ENCODE results near the gene SLC25A47.

The SLC25A47 gene

GRCh38 chr14:100333827-100334226, 10.7 kb downstream of the SLC25A47 start:
- Histone ChIP-seq H3K79me2 (ENCODE audit: insufficient read depth, low read length) (no peaks in the 10 kb centered on the region), H4K20me1 (ENCODE audit: insufficient read depth, low read length, poor library complexity, severe bottlenecking) (no peaks in the 10 kb centered on the region), H2AFZ (ENCODE audit: low read length) (no peak overlapping the region), H3K27me3 (ENCODE audit: insufficient read depth, low read length, poor library complexity, severe bottlenecking) (no peaks in the 10 kb centered on the region), H3K4me3 (ENCODE audit: low read length, poor library complexity, severe bottlenecking) (no peak overlapping the region), H3F3A (ENCODE audit: low read depth) (no peaks in the 10 kb centered on the region), H3K4me1 (ENCODE audit: insufficient read depth, low read length, poor library complexity, severe bottlenecking) (no peaks in the 10 kb centered on the region), H3K9me2 (replicated peaks; ENCODE audit: low read depth, low read length) (no peaks in the 10 kb centered on the region), H3K36me3 (ENCODE audit: insufficient read depth, low read length) (no peaks in the 10 kb centered on the region), H3K9me3 (ENCODE audit: insufficient read depth, low read depth, low read length) (no peaks in the 10 kb centered on the region), H3K4me2 (ENCODE audit: low read depth, low read length, poor library complexity, severe bottlenecking) (no peak overlapping the region), H3K9ac (ENCODE audit: low read depth, low read length, poor library complexity, severe bottlenecking) (no peak overlapping the region)
- TF ChIP-seq EZH2phosphoT487 (IDR thresholded peaks at IDR 0.05; ENCODE audit: borderline replicate concordance) (no peak), CTCF (conservative IDR thresholded peaks at IDR 0.05; ENCODE audit: low read length) (no peak)

- Histone ChIP-seq H3K9me3 (ENCODE audit: insufficient read depth, low read depth, low read length) (no peaks in the 10 kb centered on the region), H3F3A (ENCODE audit: low read depth) (no peaks in the 10 kb centered on the region), H3K4me2 (ENCODE audit: low read depth, low read length, poor library complexity, severe bottlenecking) (no peak overlapping the region), H4K20me1 (ENCODE audit: insufficient read depth, low read length, poor library complexity, severe bottlenecking) (no peaks in the 10 kb centered on the region), H3K79me2 (ENCODE audit: insufficient read depth, low read length) (no peaks in the 10 kb centered on the region), H3K4me1 (ENCODE audit: insufficient read depth, low read length, poor library complexity, severe bottlenecking) (no peaks in the 10 kb centered on the region), H3K9me2 (replicated peaks; ENCODE audit: low read depth, low read length) (no peaks in the 10 kb centered on the region), H3K4me3 (ENCODE audit: low read length, poor library complexity, severe bottlenecking) (no peak overlapping the region), H3K27me3 (ENCODE audit: insufficient read depth, low read length, poor library complexity, severe bottlenecking) (no peaks in the 10 kb centered on the region), H3K36me3 (ENCODE audit: insufficient read depth, low read length) (no peaks in the 10 kb centered on the region), H2AFZ (ENCODE audit: low read length) (no peak overlapping the region), H3K9ac (ENCODE audit: low read depth, low read length, poor library complexity, severe bottlenecking) (no peak overlapping the region)
- TF ChIP-seq CTCF (conservative IDR thresholded peaks at IDR 0.05; ENCODE audit: low read length) (no peak), EZH2phosphoT487 (IDR thresholded peaks at IDR 0.05; ENCODE audit: borderline replicate concordance) (no peak)
Measured at GRCh38 chr14:100334904-100335303, 11.8 kb downstream of the SLC25A47 start.

- no peaks in the 10 kb centered on the region for H3F3A ChIP-seq (ENCODE audit: low read depth)
- H3K36me3 ChIP-seq (ENCODE audit: insufficient read depth, low read length), result no peaks in the 10 kb centered on the region
- H3K9ac ChIP-seq (ENCODE audit: low read depth, low read length, poor library complexity, severe bottlenecking), result no peak overlapping the region
- TF ChIP-seq EZH2phosphoT487 (IDR thresholded peaks at IDR 0.05; ENCODE audit: borderline replicate concordance) (no peak), CTCF (conservative IDR thresholded peaks at IDR 0.05; ENCODE audit: low read length) (no peak)
- no peaks in the 10 kb centered on the region for H4K20me1 ChIP-seq (ENCODE audit: insufficient read depth, low read length, poor library complexity, severe bottlenecking)
- no peak overlapping the region for H3K4me3 ChIP-seq (ENCODE audit: low read length, poor library complexity, severe bottlenecking)
- H3K9me3 ChIP-seq (ENCODE audit: insufficient read depth, low read depth, low read length), result no peaks in the 10 kb centered on the region
- H3K79me2 ChIP-seq (ENCODE audit: insufficient read depth, low read length), result no peaks in the 10 kb centered on the region
- H2AFZ ChIP-seq (ENCODE audit: low read length), result no peak overlapping the region
- no peaks in the 10 kb centered on the region for H3K9me2 ChIP-seq (replicated peaks; ENCODE audit: low read depth, low read length)
- no peaks in the 10 kb centered on the region for H3K4me1 ChIP-seq (ENCODE audit: insufficient read depth, low read length, poor library complexity, severe bottlenecking)
- no peak overlapping the region for H3K4me2 ChIP-seq (ENCODE audit: low read depth, low read length, poor library complexity, severe bottlenecking)
- H3K27me3 ChIP-seq (ENCODE audit: insufficient read depth, low read length, poor library complexity, severe bottlenecking), result no peaks in the 10 kb centered on the region
Measured at GRCh38 chr14:100336618-100337530, 13.7 kb downstream of the SLC25A47 start.
